ENCODE measurements around the gene RC3H2. TPM values are rescaled to one million over a fixed set of nuclear protein-coding genes. Genes with fewer than 3 reads are reported as not detected.

RC3H2 gene
- total and polyA plus RNA-seq, 4 donors, result 32.9 to 80.4 (median 52.6) TPM

GRCh38 chr9:122941582-122942234, 36.5 kb upstream of the RC3H2 start:
- peaks cover 16% of the 10 kb centered on the region for H3K4me1 ChIP-seq (ENCODE audit: control insufficient read depth, insufficient read depth, low read length)
- no peak for DNase-seq (ENCODE audit: low read depth in 4 of 6, low spot score in 6 of 6)
- H3K27ac ChIP-seq (ENCODE audit: low read depth, low read length), result peak overlapping the region; percentile 95

GRCh38 chr9:122940749-122941581, 35.8 kb upstream of the RC3H2 start, which contains the start of gene RABGAP1:
Gene RABGAP1 (plus strand): TSS chr9:122941020. CDS start chr9:122957060, 16,040 bp downstream.
- peaks cover 16% of the 10 kb centered on the region for H3K4me1 ChIP-seq (ENCODE audit: control insufficient read depth, insufficient read depth, low read length)
- peak within 1 kb of the TSS; percentile 95 for H3K4me3 ChIP-seq (ENCODE audit: low read depth, low read length)
- no peaks in the 10 kb centered on the region for H3K9me3 ChIP-seq (ENCODE audit: control insufficient read depth, insufficient read depth, low read length)
- peaks cover 13% of the 10 kb centered on the region for H3K36me3 ChIP-seq (ENCODE audit: control insufficient read depth, insufficient read depth, low read length)
- H3K27ac ChIP-seq (ENCODE audit: low read depth, low read length), result peak within 1 kb of the TSS; percentile 95
- under 1% methylated on average over 44 of the region's 54 CpGs for WGBS (ENCODE audit: insufficient coverage)
- DNase-seq (ENCODE audit: low read depth in 4 of 6, low spot score in 6 of 6), result peak; percentile 90 to 100 (median 98)
- no peaks in the 10 kb centered on the region for H3K27me3 ChIP-seq (ENCODE audit: control insufficient read depth, insufficient read depth, low read length)

More at GRCh38 chr9:122941582-122942234, 36.5 kb upstream of the RC3H2 start:
- H3K27me3 ChIP-seq (ENCODE audit: control insufficient read depth, insufficient read depth, low read length), result no peaks in the 10 kb centered on the region
- no peaks in the 10 kb centered on the region for H3K9me3 ChIP-seq (ENCODE audit: control insufficient read depth, insufficient read depth, low read length)
- WGBS (ENCODE audit: insufficient coverage), result 1% methylated on average over 13 of the region's 17 CpGs
- peaks cover 8% of the 10 kb centered on the region for H3K36me3 ChIP-seq (ENCODE audit: control insufficient read depth, insufficient read depth, low read length)
- peak overlapping the region; percentile 95 for H3K4me3 ChIP-seq (ENCODE audit: low read depth, low read length)

- no peaks in the 10 kb centered on the region for H3K9me3 ChIP-seq (ENCODE audit: control insufficient read depth, insufficient read depth, low read length)
- peaks cover 16% of the 10 kb centered on the region for H3K4me1 ChIP-seq (ENCODE audit: control insufficient read depth, insufficient read depth, low read length)
- H3K36me3 ChIP-seq (ENCODE audit: control insufficient read depth, insufficient read depth, low read length), result peaks cover 13% of the 10 kb centered on the region
- H3K27me3 ChIP-seq (ENCODE audit: control insufficient read depth, insufficient read depth, low read length), result no peaks in the 10 kb centered on the region
- H3K27ac ChIP-seq (ENCODE audit: low read depth, low read length), result peak overlapping the region; percentile 78
- 15% methylated on average over 4 of the region's 6 CpGs for WGBS (ENCODE audit: insufficient coverage)
- DNase-seq (ENCODE audit: low read depth in 4 of 6, low spot score in 6 of 6), result no peak
- peak overlapping the region; percentile 95 for H3K4me3 ChIP-seq (ENCODE audit: low read depth, low read length)
Observed at GRCh38 chr9:122940454-122940748, 35.2 kb upstream of the RC3H2 start.

GRCh38 chr9:122939601-122940000, 34.4 kb upstream of the RC3H2 start:
- H3K27ac ChIP-seq (ENCODE audit: low read depth, low read length), result no peak overlapping the region
- WGBS (ENCODE audit: insufficient coverage), result no CpG with 5 or more reads among the region's 4 CpGs
- H3K4me1 ChIP-seq (ENCODE audit: control insufficient read depth, insufficient read depth, low read length), result peaks cover 16% of the 10 kb centered on the region

GRCh38 chr9:122936883-122937282, 31.7 kb upstream of the RC3H2 start:
- Histone ChIP-seq H3K27ac (ENCODE audit: low read depth, low read length) (no peak overlapping the region), H3K9me3 (ENCODE audit: control insufficient read depth, insufficient read depth, low read length) (no peaks in the 10 kb centered on the region), H3K36me3 (ENCODE audit: control insufficient read depth, insufficient read depth, low read length) (peaks cover 13% of the 10 kb centered on the region), H3K27me3 (ENCODE audit: control insufficient read depth, insufficient read depth, low read length) (no peaks in the 10 kb centered on the region), H3K4me3 (ENCODE audit: low read depth, low read length) (no peak overlapping the region), H3K4me1 (ENCODE audit: control insufficient read depth, insufficient read depth, low read length) (peaks cover 9% of the 10 kb centered on the region)
- no peak for DNase-seq (ENCODE audit: low read depth in 4 of 6, low spot score in 6 of 6)
- WGBS (ENCODE audit: insufficient coverage), result no CpG with 5 or more reads among the region's 1 CpG

More at GRCh38 chr9:122939601-122940000, 34.4 kb upstream of the RC3H2 start:
- H3K27me3 ChIP-seq (ENCODE audit: control insufficient read depth, insufficient read depth, low read length), result no peaks in the 10 kb centered on the region
- no peaks in the 10 kb centered on the region for H3K9me3 ChIP-seq (ENCODE audit: control insufficient read depth, insufficient read depth, low read length)
- peaks cover 13% of the 10 kb centered on the region for H3K36me3 ChIP-seq (ENCODE audit: control insufficient read depth, insufficient read depth, low read length)
- DNase-seq (ENCODE audit: low read depth in 4 of 6, low spot score in 6 of 6), result no peak
- H3K4me3 ChIP-seq (ENCODE audit: low read depth, low read length), result no peak overlapping the region

- H3K36me3 ChIP-seq (ENCODE audit: control insufficient read depth, insufficient read depth, low read length), result peaks cover 13% of the 10 kb centered on the region
- H3K27ac ChIP-seq (ENCODE audit: low read depth, low read length), result no peak overlapping the region
- H3K27me3 ChIP-seq (ENCODE audit: control insufficient read depth, insufficient read depth, low read length), result no peaks in the 10 kb centered on the region
- no peaks in the 10 kb centered on the region for H3K9me3 ChIP-seq (ENCODE audit: control insufficient read depth, insufficient read depth, low read length)
- 100% methylated on average over 2 of the region's 5 CpGs for WGBS (ENCODE audit: insufficient coverage)
- peaks cover 9% of the 10 kb centered on the region for H3K4me1 ChIP-seq (ENCODE audit: control insufficient read depth, insufficient read depth, low read length)
- no peak for DNase-seq (ENCODE audit: low read depth in 4 of 6, low spot score in 6 of 6)
- no peak overlapping the region for H3K4me3 ChIP-seq (ENCODE audit: low read depth, low read length)
Observed at GRCh38 chr9:122936464-122936863, 31.3 kb upstream of the RC3H2 start.

- no peaks in the 10 kb centered on the region for H3K27me3 ChIP-seq (ENCODE audit: control insufficient read depth, insufficient read depth, low read length)
- H3K9me3 ChIP-seq (ENCODE audit: control insufficient read depth, insufficient read depth, low read length), result no peaks in the 10 kb centered on the region
- peaks cover 6% of the 10 kb centered on the region for H3K4me1 ChIP-seq (ENCODE audit: control insufficient read depth, insufficient read depth, low read length)
- under 1% methylated on average over 49 of the region's 51 CpGs for WGBS (ENCODE audit: insufficient coverage)
- peak within 1 kb of the TSS; percentile 97 for H3K4me3 ChIP-seq (ENCODE audit: low read depth, low read length)
- peak; percentile 87 to 98 (median 92) for DNase-seq (ENCODE audit: low read depth in 4 of 6, low spot score in 6 of 6)
- peak within 1 kb of the TSS; percentile 91 for H3K27ac ChIP-seq (ENCODE audit: low read depth, low read length)
- peaks cover 2% of the 10 kb centered on the region for H3K36me3 ChIP-seq (ENCODE audit: control insufficient read depth, insufficient read depth, low read length)
Observed at GRCh38 chr9:122931226-122932121, 26.3 kb upstream of the RC3H2 start, which contains the start of gene ZBTB26. Gene ZBTB26 (minus strand): TSS chr9:122931512. CDS start chr9:122919934, 11,578 bp downstream.

- peak in 1 of 6 donors; percentile 2 for DNase-seq (ENCODE audit: low read depth in 4 of 6, low spot score in 6 of 6)
Observed at GRCh38 chr9:122930541-122931225, 25.5 kb upstream of the RC3H2 start.

More at GRCh38 chr9:122930541-122931225, 25.5 kb upstream of the RC3H2 start:
- no peaks in the 10 kb centered on the region for H3K27me3 ChIP-seq (ENCODE audit: control insufficient read depth, insufficient read depth, low read length)
- peak overlapping the region; percentile 97 for H3K4me3 ChIP-seq (ENCODE audit: low read depth, low read length)
- H3K36me3 ChIP-seq (ENCODE audit: control insufficient read depth, insufficient read depth, low read length), result no peaks in the 10 kb centered on the region
- WGBS (ENCODE audit: insufficient coverage), result 32% methylated on average over 8 of the region's 10 CpGs
- peaks cover 6% of the 10 kb centered on the region for H3K4me1 ChIP-seq (ENCODE audit: control insufficient read depth, insufficient read depth, low read length)
- no peaks in the 10 kb centered on the region for H3K9me3 ChIP-seq (ENCODE audit: control insufficient read depth, insufficient read depth, low read length)
- H3K27ac ChIP-seq (ENCODE audit: low read depth, low read length), result peak overlapping the region; percentile 91
